DND-41 (cell line): ENCODE data around the gene RNF138.

Experiments
- ATAC-seq: fragments of 200-7000 bp; cut with Tn5 transposase; 3 replicates; pipeline ENCODE4 v1.9.1; 2021; ENCODE audit warnings: low read depth; ENCODE audit not compliant: insufficient read depth
- DNase-seq: peaks from one replicate; pipeline ENCODE4 v3.0.0-alpha.2; 2020
- H2AFZ ChIP-seq: 2 replicates; pipeline ENCODE4 v1.6.0; 2012; ENCODE audit warnings: low read depth, low read length
- H3K27ac ChIP-seq: 2 replicates; pipeline ENCODE4 v1.5.1; 2012; ENCODE audit warnings: low read length, inconsistent platforms
- H3K27me3 ChIP-seq: fragments of 200-600 bp; sonication (generic); 2 replicates; pipeline ENCODE4 v1.6.0; 2012; ENCODE audit warnings: low read length, mild to moderate bottlenecking, inconsistent platforms; ENCODE audit not compliant: insufficient read depth, poor library complexity
- H3K36me3 ChIP-seq: 2 replicates; pipeline ENCODE4 v1.5.1; 2012; ENCODE audit warnings: low read length, inconsistent platforms; ENCODE audit not compliant: insufficient read depth
- H3K4me1 ChIP-seq: 2 replicates; pipeline ENCODE4 v1.5.1; 2012; ENCODE audit warnings: mild to moderate bottlenecking, low read length; ENCODE audit not compliant: insufficient read depth
- H3K4me2 ChIP-seq: 2 replicates; pipeline ENCODE4 v1.6.0; 2012; ENCODE audit warnings: mild to moderate bottlenecking, moderate library complexity, low read length, inconsistent platforms; ENCODE audit not compliant: insufficient read depth
- H3K4me3 ChIP-seq, 2 experiments: fragments of 200-600 bp in 1 of 2; shearing (Covaris generic) in 1 of 2; 2 replicates each; pipeline ENCODE4 v1.5.1; 2012 to 2016; ENCODE audit warnings: inconsistent platforms in 2 of 2, low read length in 2 of 2, mild to moderate bottlenecking in 2 of 2, low read depth in 1 of 2, moderate library complexity in 1 of 2
- H3K79me2 ChIP-seq: 2 replicates; pipeline ENCODE4 v1.6.0; 2012; ENCODE audit warnings: low read length, inconsistent platforms; ENCODE audit not compliant: insufficient read depth
- H3K9ac ChIP-seq: 2 replicates; pipeline ENCODE4 v1.6.0; 2012; ENCODE audit warnings: low read depth, mild to moderate bottlenecking, inconsistent platforms, low read length, moderate library complexity
- H3K9me3 ChIP-seq: 2 replicates; pipeline ENCODE4 v1.5.1; 2012; ENCODE audit warnings: low read length, moderate library complexity, mild to moderate bottlenecking, inconsistent platforms; ENCODE audit not compliant: insufficient read depth, severe bottlenecking
- H4K20me1 ChIP-seq: 2 replicates; pipeline ENCODE4 v1.6.0; 2012; ENCODE audit warnings: low read length; ENCODE audit not compliant: insufficient read depth
- CTCF ChIP-seq: IDR thresholded peaks from 2 replicates; pipeline ENCODE4 v1.5.1; 2012; ENCODE audit warnings: borderline replicate concordance, low read length, moderate library complexity, mild to moderate bottlenecking; ENCODE audit not compliant: poor library complexity, severe bottlenecking; ENCODE audit errors: extremely low read depth
- EZH2 ChIP-seq: IDR thresholded peaks from 3 replicates; pipeline ENCODE4 v1.6.1; 2012; ENCODE audit warnings: borderline replicate concordance, low read depth, mild to moderate bottlenecking, moderate library complexity, low read length, inconsistent platforms; ENCODE audit not compliant: severe bottlenecking

Gene RNF138

GRCh38 chr18:32049393-32050171 is 42.1 kb upstream of the RNF138 start:
- Histone ChIP-seq H2AFZ (no peak overlapping the region), H3K4me1 (peaks cover 29% of the 10 kb centered on the region), H3K9me3 (no peaks in the 10 kb centered on the region), H3K27ac (peak overlapping the region; percentile 67), H3K4me3 (no peak overlapping the region), H3K27me3 (no peaks in the 10 kb centered on the region), H3K36me3 (no peaks in the 10 kb centered on the region), H3K9ac (no peak overlapping the region), H4K20me1 (peaks cover 5% of the 10 kb centered on the region; the same call in 1 of the 2 replicates), H3K4me2 (peak overlapping the region; percentile 2; the same call in 1 of the 2 replicates), H3K79me2 (no peaks in the 10 kb centered on the region)
- TF ChIP-seq EZH2 (no peak), CTCF (no peak)
- DNase-seq: peak; percentile 72
- peak; percentile 87 for ATAC-seq

- no peak overlapping the region for H3K9ac ChIP-seq
- no peak for DNase-seq
Measured at GRCh38 chr18:32056613-32057358, 34.9 kb upstream of the RNF138 start.

GRCh38 chr18:32057624-32058165 is 34.0 kb upstream of the RNF138 start:
- H3K79me2 ChIP-seq: no peaks in the 10 kb centered on the region
- H3K4me1 ChIP-seq: peaks cover 7% of the 10 kb centered on the region
- H3K36me3 ChIP-seq: no peaks in the 10 kb centered on the region
- no peak overlapping the region for H3K4me3 ChIP-seq
- DNase-seq (no peak), ATAC-seq (no peak)
- H3K4me2 ChIP-seq: no peak overlapping the region
- H3K9ac ChIP-seq: no peak overlapping the region
- no peaks in the 10 kb centered on the region for H4K20me1 ChIP-seq
- no peak overlapping the region for H3K27ac ChIP-seq
- no peaks in the 10 kb centered on the region for H3K9me3 ChIP-seq
- H3K27me3 ChIP-seq: no peaks in the 10 kb centered on the region
- no peak for TF ChIP-seq EZH2
- TF ChIP-seq CTCF: no peak
- no peak overlapping the region for H2AFZ ChIP-seq

More at GRCh38 chr18:32056613-32057358, 34.9 kb upstream of the RNF138 start:
- TF ChIP-seq EZH2: no peak
- no peak for TF ChIP-seq CTCF
- Histone ChIP-seq H2AFZ (no peak overlapping the region), H3K79me2 (no peaks in the 10 kb centered on the region), H3K36me3 (no peaks in the 10 kb centered on the region), H4K20me1 (no peaks in the 10 kb centered on the region), H3K27ac (no peak overlapping the region), H3K4me2 (no peak overlapping the region), H3K9me3 (no peaks in the 10 kb centered on the region), H3K4me3 (no peak overlapping the region), H3K4me1 (peaks cover 7% of the 10 kb centered on the region), H3K27me3 (no peaks in the 10 kb centered on the region)
- no peak for ATAC-seq
